HEK293 (cell line): ENCODE results near the gene CAD.

Experiments
- CTCF ChIP-seq: fragments of 450-650 bp; formaldehyde crosslinking; IDR thresholded peaks from 2 replicates; pipeline ENCODE4 v1.5.1; 2016; ENCODE audit warnings: missing biosample characterization, missing genetic modification characterization
- KLF16 ChIP-seq: fragments of 450-650 bp; formaldehyde crosslinking; IDR thresholded peaks from 2 replicates; pipeline ENCODE4 v1.5.1; 2017; ENCODE audit warnings: missing biosample characterization, missing genetic modification characterization
- PRDM6 ChIP-seq: fragments of 450-650 bp; formaldehyde crosslinking; IDR thresholded peaks from 2 replicates; pipeline ENCODE4 v1.5.1; 2017; ENCODE audit warnings: missing biosample characterization, missing genetic modification characterization
- SP2 ChIP-seq: fragments of 450-650 bp; formaldehyde crosslinking; IDR thresholded peaks from 2 replicates; pipeline ENCODE4 v1.5.1; 2016; ENCODE audit warnings: missing biosample characterization, missing genetic modification characterization
- TCF7L2 ChIP-seq: IDR thresholded peaks from 2 replicates; pipeline ENCODE4 v1.6.1; 2011; ENCODE audit warnings: low read depth, mild to moderate bottlenecking, inconsistent platforms, low read length, moderate library complexity, borderline replicate concordance
- ZBTB21 ChIP-seq: fragments of 450-650 bp; formaldehyde crosslinking; IDR thresholded peaks from 2 replicates; pipeline ENCODE4 v1.5.1; 2017; ENCODE audit warnings: missing biosample characterization, missing genetic modification characterization
- ZBTB44 ChIP-seq: fragments of 450-650 bp; IDR thresholded peaks from 2 replicates; pipeline ENCODE4 v1.5.1; 2018; ENCODE audit warnings: missing biosample characterization, mild to moderate bottlenecking, missing genetic modification characterization
- ZFP3 ChIP-seq: fragments of 450-650 bp; formaldehyde crosslinking; IDR thresholded peaks from 2 replicates; pipeline ENCODE4 v1.5.1; 2016; ENCODE audit warnings: low read depth, missing biosample characterization, missing genetic modification characterization
- ZNF10 ChIP-seq: fragments of 450-650 bp; formaldehyde crosslinking; IDR thresholded peaks from 2 replicates; pipeline ENCODE4 v1.5.1; 2017; ENCODE audit warnings: missing biosample characterization, missing genetic modification characterization
- ZNF221 ChIP-seq: fragments of 450-650 bp; formaldehyde crosslinking; IDR thresholded peaks from 2 replicates; pipeline ENCODE4 v1.5.1; 2017; ENCODE audit warnings: missing biosample characterization, missing genetic modification characterization, borderline replicate concordance
- ZNF394 ChIP-seq: fragments of 450-650 bp; formaldehyde crosslinking; IDR thresholded peaks from 2 replicates; pipeline ENCODE4 v1.5.1; 2016; ENCODE audit warnings: missing biosample characterization, missing genetic modification characterization, mild to moderate bottlenecking, moderate library complexity, borderline replicate concordance
- ZNF398 ChIP-seq: fragments of 450-650 bp; formaldehyde crosslinking; IDR thresholded peaks from 2 replicates; pipeline ENCODE4 v1.5.1; 2017; ENCODE audit warnings: missing biosample characterization, missing genetic modification characterization
- ZNF48 ChIP-seq: fragments of 450-650 bp; formaldehyde crosslinking; IDR thresholded peaks from 2 replicates; pipeline ENCODE4 v1.5.1; 2016; ENCODE audit warnings: missing biosample characterization, missing genetic modification characterization

GRCh38 chr2:27261241-27261925, 44.2 kb downstream of the CAD start:
- no peak for TF ChIP-seq PRDM6
- no peak for TF ChIP-seq ZFP3 (tag by site-specific recombination)
- no peak for TF ChIP-seq ZBTB21
- TF ChIP-seq TCF7L2: no peak
- TF ChIP-seq ZNF10 (tag by site-specific recombination): no peak
- no peak for TF ChIP-seq CTCF
- TF ChIP-seq ZNF398: no peak
- no peak for TF ChIP-seq SP2 (tag by site-specific recombination)
- TF ChIP-seq ZNF48 (tag by site-specific recombination): no peak
- no peak for TF ChIP-seq ZNF394 (tag by site-specific recombination)
- no peak for TF ChIP-seq ZNF221 (tag by site-specific recombination)
- no peak for TF ChIP-seq ZBTB44 (tag by site-specific recombination)
- TF ChIP-seq KLF16 (tag by site-specific recombination): no peak
